WTC11 (cell line): ENCODE data around the gene ZNF813. TPM values are rescaled to one million over a fixed set of nuclear protein-coding genes. Genes with fewer than 3 reads are reported as not detected.
A peak's percentile ranks its signal among the peaks of the same experiment; 100 is the strongest.

ENCODE experiments used
- AFF4 ChIP-seq: sonication (generic); formaldehyde crosslinking; IDR thresholded peaks from 2 replicates; pipeline ENCODE4 v1.8.1; 2023; ENCODE audit warnings: mild to moderate bottlenecking, missing genetic modification reagents, borderline replicate concordance
- CBFB ChIP-seq: sonication (generic); formaldehyde crosslinking; IDR thresholded peaks from 2 replicates; pipeline ENCODE4 v1.8.1; 2022; ENCODE audit warnings: mild to moderate bottlenecking, low read depth, missing genetic modification reagents
- CDX4 ChIP-seq: fragments of 250-450 bp; sonication (Bioruptor Pico); IDR thresholded peaks from 2 replicates; pipeline ENCODE4 v1.9.0; 2021; ENCODE audit warnings: moderate library complexity, mild to moderate bottlenecking, inconsistent platforms, borderline replicate concordance
- CREM ChIP-seq: sonication (generic); formaldehyde crosslinking; IDR thresholded peaks from 2 replicates; pipeline ENCODE4 v1.8.1; 2022; ENCODE audit warnings: mild to moderate bottlenecking, missing genetic modification reagents, moderate library complexity
- ERG ChIP-seq: fragments of 250-450 bp; sonication (Bioruptor Pico); IDR thresholded peaks from 2 replicates; pipeline ENCODE4 v1.8.0; 2021; ENCODE audit warnings: mild to moderate bottlenecking
- ETV6 ChIP-seq: sonication (generic); formaldehyde crosslinking; IDR thresholded peaks from 2 replicates; pipeline ENCODE4 v1.8.1; 2022; ENCODE audit warnings: mild to moderate bottlenecking, missing genetic modification reagents
- FOXP4 ChIP-seq: sonication (generic); formaldehyde crosslinking; IDR thresholded peaks from 2 replicates; pipeline ENCODE4 v1.8.0; 2022; ENCODE audit warnings: mild to moderate bottlenecking, missing genetic modification reagents
- IRF1 ChIP-seq: sonication (generic); formaldehyde crosslinking; IDR thresholded peaks from 2 replicates; pipeline ENCODE4 v1.8.0; 2023; ENCODE audit warnings: missing genetic modification reagents
- MYBL2 ChIP-seq: sonication (generic); formaldehyde crosslinking; IDR thresholded peaks from 2 replicates; pipeline ENCODE4 v1.8.1; 2023; ENCODE audit warnings: mild to moderate bottlenecking, moderate library complexity, missing genetic modification reagents
- NFATC4 ChIP-seq: fragments of 250-450 bp; sonication (Bioruptor Pico); IDR thresholded peaks from 2 replicates; pipeline ENCODE4 v1.9.0; 2021; ENCODE audit warnings: mild to moderate bottlenecking
- NR2C2 ChIP-seq: sonication (generic); formaldehyde crosslinking; IDR thresholded peaks from 2 replicates; pipeline ENCODE4 v1.8.0; 2022; ENCODE audit warnings: mild to moderate bottlenecking, missing genetic modification reagents
- OVOL2 ChIP-seq: fragments of 250-450 bp; sonication (Bioruptor Pico); IDR thresholded peaks from 2 replicates; pipeline ENCODE4 v1.9.0; 2021; ENCODE audit warnings: mild to moderate bottlenecking, borderline replicate concordance
- PRRX2 ChIP-seq: fragments of 250-450 bp; sonication (Bioruptor Pico); IDR thresholded peaks from 2 replicates; pipeline ENCODE4 v1.8.0; 2021; ENCODE audit warnings: mild to moderate bottlenecking
- RELA ChIP-seq: sonication (generic); formaldehyde crosslinking; IDR thresholded peaks from 2 replicates; pipeline ENCODE4 v1.8.1; 2022; ENCODE audit warnings: missing genetic modification reagents, mild to moderate bottlenecking, borderline replicate concordance
- RORB ChIP-seq: fragments of 250-450 bp; sonication (Bioruptor Pico); IDR thresholded peaks from 2 replicates; pipeline ENCODE4 v1.9.0; 2021; ENCODE audit warnings: mild to moderate bottlenecking
- SP1 ChIP-seq: sonication (generic); formaldehyde crosslinking; conservative IDR thresholded peaks from 2 replicates; pipeline ENCODE4 v1.8.1; 2022; ENCODE audit warnings: missing genetic modification reagents
- USF2 ChIP-seq: sonication (generic); formaldehyde crosslinking; IDR thresholded peaks from 2 replicates; pipeline ENCODE4 v1.8.1; 2023; ENCODE audit warnings: mild to moderate bottlenecking, missing genetic modification reagents, moderate library complexity
- ZBTB21 ChIP-seq: sonication (generic); formaldehyde crosslinking; IDR thresholded peaks from 2 replicates; pipeline ENCODE4 v1.8.1; 2023; ENCODE audit warnings: mild to moderate bottlenecking, missing genetic modification reagents, borderline replicate concordance
- ZMAT4 ChIP-seq: fragments of 250-450 bp; sonication (Bioruptor Pico); IDR thresholded peaks from 2 replicates; pipeline ENCODE4 v1.9.0; 2021; ENCODE audit warnings: mild to moderate bottlenecking
- ZNF219 ChIP-seq: sonication (generic); formaldehyde crosslinking; IDR thresholded peaks from 2 replicates; pipeline ENCODE4 v1.8.0; 2023; ENCODE audit warnings: missing genetic modification reagents, mild to moderate bottlenecking, borderline replicate concordance
- ZNF263 ChIP-seq: sonication (generic); formaldehyde crosslinking; IDR thresholded peaks from 2 replicates; pipeline ENCODE4 v1.8.1; 2022; ENCODE audit warnings: low read depth, mild to moderate bottlenecking, moderate library complexity, missing genetic modification reagents
- ZNF671 ChIP-seq: fragments of 250-450 bp; sonication (Bioruptor Pico); IDR thresholded peaks from 2 replicates; pipeline ENCODE4 v1.8.0; 2021; ENCODE audit warnings: mild to moderate bottlenecking
- total RNA-seq: library from RNA; stranded (reverse); gene quantifications from 3 replicates; pipeline ENCODE4 v1.2.3, GENCODE V29; 2021

Gene ZNF813
- total RNA-seq, 1 experiment from 2014 or later, result 17.5 TPM

- TF ChIP-seq USF2 (CRISPR knock-in tag) (peak; percentile 53; the same call in 1 of the 2 replicates), NFATC4 (no peak), RORB (CRISPR knock-in tag) (no peak), ETV6 (CRISPR knock-in tag) (no peak), CREM (peak; percentile 73; the same call in 1 of the 2 replicates), ZNF263 (CRISPR knock-in tag) (no peak), NR2C2 (CRISPR knock-in tag) (no peak), ERG (CRISPR knock-in tag) (no peak), SP1 (CRISPR knock-in tag) (peak; percentile 82), CDX4 (no peak), MYBL2 (CRISPR knock-in tag) (peak; percentile 84), IRF1 (CRISPR knock-in tag) (no peak), OVOL2 (no peak), PRRX2 (CRISPR knock-in tag) (no peak), ZMAT4 (CRISPR knock-in tag) (no peak), RELA (no peak), ZNF671 (no peak), AFF4 (CRISPR knock-in tag) (no peak), FOXP4 (CRISPR knock-in tag) (peak; percentile 77; the same call in 1 of the 2 replicates), CBFB (peak; percentile 77; the same call in 1 of the 2 replicates), ZNF219 (CRISPR knock-in tag) (no peak), ZBTB21 (CRISPR knock-in tag) (peak; percentile 85; the same call in 1 of the 2 replicates)
Observed at GRCh38 chr19:53520547-53521372, 53.2 kb downstream of the ZNF813 start (continued).
